ENCODE measurements around the gene CPEB1. TPM values are rescaled to one million over a fixed set of nuclear protein-coding genes. Genes with fewer than 3 reads are reported as not detected.

CPEB1 gene
- total RNA-seq, 2 experiments from 2014 or later, result 1.2 to 1.6 TPM

GRCh38 chr15:82532991-82533481 lies 114.1 kb downstream of the CPEB1 start:
- intact Hi-C loops (cut with micrococcal nuclease), result loop anchor here (10.0 kb wide), 2 partner anchors 482 to 1238 kb away; partner anchors contain the start of gene C15orf40
- POLR2A ChIA-PET, result interaction anchor here (1.8 kb wide), 1 partner anchor 478 kb away, joined by 4 read pairs; no protein-coding TSS in a partner anchor
- CTCF ChIA-PET, result no interaction called here
- Mint-ChIP-seq H3K9me3 (no peaks in the 10 kb centered on the region), H3K4me1 (ENCODE audit: low read depth) (peaks cover 33% of the 10 kb centered on the region), H3K36me3 (ENCODE audit: low read depth) (peaks cover 38% of the 10 kb centered on the region), H3K4me3 (no peak overlapping the region), H3K27me3 (no peaks in the 10 kb centered on the region), H3K27ac (no peak overlapping the region)
- no peak for ATAC-seq
- no peak for TF ChIP-seq CTCF (IDR thresholded peaks at IDR 0.05)
- no peak for DNase-seq

DNA sequence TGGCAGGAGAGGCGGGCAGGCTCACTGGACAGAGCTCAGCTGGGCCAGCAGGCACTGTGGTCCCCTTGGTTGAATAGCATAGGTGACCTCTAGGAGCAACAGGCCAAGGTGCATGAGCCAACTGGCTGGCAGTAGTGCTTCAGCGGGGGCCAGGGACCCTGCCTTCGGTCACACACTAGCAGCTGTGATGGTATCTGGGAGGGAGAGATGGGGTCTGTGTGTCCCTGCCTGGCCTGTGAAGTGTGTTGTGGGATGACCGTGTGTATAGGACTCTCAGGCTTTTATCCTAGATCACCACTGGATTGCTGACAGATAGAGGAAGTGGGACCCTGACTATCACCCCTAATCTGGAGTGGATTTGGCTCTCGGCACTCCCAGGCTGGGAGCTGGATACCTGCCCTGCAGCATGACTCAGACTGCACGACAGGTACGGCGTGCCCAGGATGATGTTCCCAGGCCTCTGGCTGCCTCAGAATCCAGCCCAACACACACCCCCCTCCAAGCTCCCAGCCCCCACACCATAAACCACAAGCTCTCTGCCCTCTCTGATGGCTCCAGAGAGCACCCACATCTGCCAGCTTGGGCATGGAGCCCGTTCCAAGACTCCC lies 114.7 kb downstream of the CPEB1 start:
- TF ChIP-seq CTCF (IDR thresholded peaks at IDR 0.05), result no peak
- no peak for DNase-seq
- intact Hi-C loops (cut with micrococcal nuclease), result loop anchor here (10.0 kb wide), 2 partner anchors 482 to 1238 kb away; partner anchors contain the start of gene C15orf40
- H3K27ac Mint-ChIP-seq, result peak overlapping the region; percentile 30
- H3K27me3 Mint-ChIP-seq, result no peaks in the 10 kb centered on the region
- H3K4me1 Mint-ChIP-seq (ENCODE audit: low read depth), result peaks cover 28% of the 10 kb centered on the region
- no peak for ATAC-seq
- H3K9me3 Mint-ChIP-seq, result no peaks in the 10 kb centered on the region
- ChIA-PET POLR2A (interaction anchor here (4.1 kb wide), 1 partner anchor 8 kb away, joined by 48 read pairs; the partner anchor contains the start of gene RPS17), CTCF (no interaction called here)
- H3K36me3 Mint-ChIP-seq (ENCODE audit: low read depth), result peaks cover 32% of the 10 kb centered on the region
- no peak overlapping the region for H3K4me3 Mint-ChIP-seq

DNA sequence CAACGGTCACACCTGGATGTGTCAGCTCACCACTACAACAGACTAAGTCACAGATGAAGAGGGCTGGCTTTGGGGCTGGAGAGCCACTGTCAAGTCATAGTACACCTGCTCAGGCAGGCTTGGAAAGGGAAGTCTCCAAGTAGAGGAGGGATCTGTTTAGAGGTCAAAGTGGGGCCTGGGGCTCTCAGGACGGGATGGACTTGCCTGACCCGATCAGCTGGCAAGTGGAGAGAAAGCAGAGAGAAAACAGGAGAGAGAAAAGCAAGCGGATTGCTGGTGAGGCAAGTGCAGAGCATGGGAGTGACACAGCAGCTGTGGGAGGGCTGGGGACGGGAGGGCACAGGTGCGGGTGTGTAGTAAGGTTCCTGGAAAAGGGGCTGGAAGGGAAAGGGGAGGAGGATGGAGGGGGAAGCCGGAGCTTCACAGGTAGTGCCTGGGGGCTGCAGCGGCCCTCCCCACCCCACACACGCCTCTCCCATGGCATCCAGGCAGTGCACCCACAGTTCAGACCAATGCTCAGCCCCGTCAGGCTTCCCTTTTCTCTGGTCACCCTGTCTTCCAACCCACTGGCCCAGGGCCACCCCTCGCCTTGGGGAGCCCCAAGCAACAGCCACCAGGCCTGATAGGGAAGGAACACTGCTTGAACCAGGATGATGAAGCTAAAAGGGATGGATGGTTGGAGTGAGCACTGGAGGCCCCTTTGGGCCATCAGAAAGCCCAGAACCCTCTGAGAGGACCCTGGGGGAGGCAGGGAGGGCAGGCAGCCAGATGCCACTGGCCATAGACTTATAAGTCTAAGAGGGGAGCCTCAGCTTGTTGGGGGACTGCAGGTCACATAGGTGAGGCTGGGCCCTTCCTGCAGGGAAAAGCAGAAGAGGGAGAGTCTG lies 115.4 kb downstream of the CPEB1 start:
- no peaks in the 10 kb centered on the region for H3K27me3 Mint-ChIP-seq
- ChIA-PET CTCF (interaction anchor here (0.6 to 1.8 kb wide), 11 partner anchors 9 to 454 kb away, joined by 3 to 35 read pairs (median 4); partner anchors contain the start of genes RAMAC and RPS17), POLR2A (interaction anchor here (4.1 kb wide), 1 partner anchor 9 kb away, joined by 48 read pairs; the partner anchor contains the start of gene RPS17)
- H3K27ac Mint-ChIP-seq, result peak overlapping the region; percentile 63
- DNase-seq, result no peak
- peaks cover 25% of the 10 kb centered on the region for H3K36me3 Mint-ChIP-seq (ENCODE audit: low read depth)
- H3K4me3 Mint-ChIP-seq, result no peak overlapping the region
- peaks cover 21% of the 10 kb centered on the region for H3K4me1 Mint-ChIP-seq (ENCODE audit: low read depth)
- no peaks in the 10 kb centered on the region for H3K9me3 Mint-ChIP-seq
- no peak for TF ChIP-seq CTCF (IDR thresholded peaks at IDR 0.05)
- intact Hi-C loops (cut with micrococcal nuclease), result loop anchor here (10.0 kb wide), 2 partner anchors 483 to 1237 kb away; partner anchors contain the start of gene C15orf40
- no peak for ATAC-seq

DNA sequence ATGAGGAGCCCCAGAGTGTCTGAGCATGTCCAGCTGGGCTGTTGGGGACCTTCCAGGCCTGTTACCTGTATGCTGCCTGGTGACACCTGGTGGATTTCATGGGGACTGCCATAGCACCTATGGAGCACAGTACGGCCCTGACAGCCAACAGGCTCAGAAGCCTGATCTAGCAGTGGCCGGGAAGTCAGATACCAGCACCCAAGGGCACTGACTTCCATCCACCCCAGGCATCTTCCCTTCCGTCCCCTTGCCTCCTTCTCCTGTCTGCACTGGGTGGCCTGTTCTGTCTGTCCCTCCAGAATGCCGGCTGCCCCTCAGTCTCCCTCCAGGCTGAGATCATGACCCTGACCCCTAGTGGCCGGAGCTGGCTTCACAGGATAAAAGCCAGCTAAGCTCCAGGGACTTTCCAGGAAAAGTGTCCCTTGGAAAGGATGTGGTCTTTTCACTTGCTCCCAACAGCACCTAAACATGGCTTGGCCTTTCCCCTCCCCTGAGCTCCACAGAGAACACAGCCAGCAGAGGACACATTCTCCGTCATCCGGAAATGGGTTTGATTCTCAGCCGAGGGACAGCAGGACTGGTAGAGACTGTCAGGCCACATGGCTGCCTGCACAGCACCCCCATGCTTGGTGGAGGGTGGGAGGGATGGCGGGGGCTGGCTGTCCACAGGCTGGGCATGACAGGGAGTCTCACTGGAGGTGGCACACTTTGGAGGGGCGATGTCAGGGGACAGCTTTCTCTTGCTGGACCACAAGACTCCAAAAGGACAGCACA lies 116.4 kb downstream of the CPEB1 start:
- DNase-seq, result peak; percentile 86
- H3K36me3 Mint-ChIP-seq (ENCODE audit: low read depth), result peaks cover 15% of the 10 kb centered on the region
- ATAC-seq, result peak; percentile 92
- intact Hi-C loops (cut with micrococcal nuclease), result loop anchor here (10.0 kb wide), 2 partner anchors 484 to 1236 kb away; partner anchors contain the start of gene C15orf40
- H3K4me1 Mint-ChIP-seq (ENCODE audit: low read depth), result peaks cover 15% of the 10 kb centered on the region
- no peaks in the 10 kb centered on the region for H3K9me3 Mint-ChIP-seq
- TF ChIP-seq CTCF (IDR thresholded peaks at IDR 0.05), result peak; percentile 76
- ChIA-PET CTCF (interaction anchor here (0.6 to 1.8 kb wide), 17 partner anchors 9 to 483 kb away, joined by 3 to 35 read pairs (median 4); partner anchors contain the start of genes EFL1, RAMAC, RPS17 and SAXO2), POLR2A (interaction anchor here (4.1 kb wide), 1 partner anchor 10 kb away, joined by 48 read pairs; the partner anchor contains the start of gene RPS17)
- H3K4me3 Mint-ChIP-seq, result peak overlapping the region; percentile 40
- no peaks in the 10 kb centered on the region for H3K27me3 Mint-ChIP-seq
- H3K27ac Mint-ChIP-seq, result peak overlapping the region; percentile 63

Measured in activated CD8-positive, alpha-beta T cell treated with anti-CD3 and anti-CD28 coated beads for 36 hours (primary cell).